HEK293 (cell line): ENCODE measurements around the gene TEAD1.

Source experiments
- GLI4 ChIP-seq: fragments of 450-650 bp; formaldehyde crosslinking; IDR thresholded peaks from 2 replicates; pipeline ENCODE4 v1.5.1; 2016; ENCODE audit warnings: missing biosample characterization, missing genetic modification characterization
- ZNF16 ChIP-seq: fragments of 450-650 bp; formaldehyde crosslinking; IDR thresholded peaks from 2 replicates; pipeline ENCODE4 v1.5.1; 2016; ENCODE audit warnings: low read depth, missing biosample characterization, missing genetic modification characterization
- ZNF514 ChIP-seq: fragments of 450-650 bp; formaldehyde crosslinking; IDR thresholded peaks from 2 replicates; pipeline ENCODE4 v1.5.1; 2016; ENCODE audit warnings: missing biosample characterization, missing genetic modification characterization
- ZNF544 ChIP-seq: fragments of 450-650 bp; formaldehyde crosslinking; IDR thresholded peaks from 2 replicates; pipeline ENCODE4 v1.5.0; 2017; ENCODE audit warnings: missing biosample characterization, missing genetic modification characterization
- ZNF626 ChIP-seq: fragments of 450-650 bp; sonication (Bioruptor Pico); formaldehyde crosslinking; IDR thresholded peaks from 2 replicates; pipeline ENCODE4 v1.5.1; 2018; ENCODE audit warnings: missing biosample characterization, missing genetic modification characterization, inconsistent platforms
- TF ChIP-seq, protein P1 (sequence below): fragments of 450-650 bp; formaldehyde crosslinking; IDR thresholded peaks from 2 replicates; pipeline ENCODE4 v1.5.1; 2016; ENCODE audit warnings: missing biosample characterization, missing genetic modification characterization

DNA sequence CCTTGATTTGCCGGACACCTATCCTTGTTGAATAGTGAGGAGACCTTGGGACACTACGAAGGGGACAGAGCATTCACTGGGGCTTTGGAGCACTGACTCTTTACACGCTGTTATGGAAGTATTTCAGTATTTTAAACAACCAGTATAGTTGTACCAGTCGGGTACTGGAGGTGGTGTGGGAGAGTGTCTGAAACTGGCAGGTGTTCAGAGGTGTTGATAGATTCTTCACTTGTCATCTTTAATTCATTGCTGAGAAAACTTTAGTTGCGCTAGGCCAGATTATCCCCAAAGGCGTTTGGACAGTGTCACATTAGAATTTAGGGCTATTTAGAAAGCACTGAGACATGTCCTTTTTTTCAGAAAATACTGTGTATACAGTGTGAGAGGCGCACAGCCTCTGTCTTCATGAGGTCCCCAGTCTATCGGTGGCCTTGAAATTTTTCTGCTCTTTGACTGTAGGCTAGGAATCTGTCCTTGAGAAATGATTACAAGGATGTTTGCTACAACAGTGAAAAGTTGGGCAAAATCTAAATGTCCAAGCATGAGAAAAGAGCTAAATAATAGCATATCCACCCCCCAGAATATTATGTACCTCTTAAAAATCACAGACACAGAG, 69.7 kb downstream of the TEAD1 start:
- TF ChIP-seq GLI4 (tag by site-specific recombination) (no peak), ZNF626 (no peak), ZNF514 (tag by site-specific recombination) (no peak), ZNF544 (tag by site-specific recombination) (no peak), ZNF16 (tag by site-specific recombination) (no peak)
- TF ChIP-seq, protein P1, sequence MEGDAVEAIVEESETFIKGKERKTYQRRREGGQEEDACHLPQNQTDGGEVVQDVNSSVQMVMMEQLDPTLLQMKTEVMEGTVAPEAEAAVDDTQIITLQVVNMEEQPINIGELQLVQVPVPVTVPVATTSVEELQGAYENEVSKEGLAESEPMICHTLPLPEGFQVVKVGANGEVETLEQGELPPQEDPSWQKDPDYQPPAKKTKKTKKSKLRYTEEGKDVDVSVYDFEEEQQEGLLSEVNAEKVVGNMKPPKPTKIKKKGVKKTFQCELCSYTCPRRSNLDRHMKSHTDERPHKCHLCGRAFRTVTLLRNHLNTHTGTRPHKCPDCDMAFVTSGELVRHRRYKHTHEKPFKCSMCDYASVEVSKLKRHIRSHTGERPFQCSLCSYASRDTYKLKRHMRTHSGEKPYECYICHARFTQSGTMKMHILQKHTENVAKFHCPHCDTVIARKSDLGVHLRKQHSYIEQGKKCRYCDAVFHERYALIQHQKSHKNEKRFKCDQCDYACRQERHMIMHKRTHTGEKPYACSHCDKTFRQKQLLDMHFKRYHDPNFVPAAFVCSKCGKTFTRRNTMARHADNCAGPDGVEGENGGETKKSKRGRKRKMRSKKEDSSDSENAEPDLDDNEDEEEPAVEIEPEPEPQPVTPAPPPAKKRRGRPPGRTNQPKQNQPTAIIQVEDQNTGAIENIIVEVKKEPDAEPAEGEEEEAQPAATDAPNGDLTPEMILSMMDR, result no peak
